ENCODE measurements around the gene EXD3. TPM values are rescaled to one million over a fixed set of nuclear protein-coding genes. Genes with fewer than 3 reads are reported as not detected.

The EXD3 gene
- total and polyA plus RNA-seq, 2 of the 4 experiments (the other 2 are of a cell fraction) = 1.1 to 7.4 TPM

DNA sequence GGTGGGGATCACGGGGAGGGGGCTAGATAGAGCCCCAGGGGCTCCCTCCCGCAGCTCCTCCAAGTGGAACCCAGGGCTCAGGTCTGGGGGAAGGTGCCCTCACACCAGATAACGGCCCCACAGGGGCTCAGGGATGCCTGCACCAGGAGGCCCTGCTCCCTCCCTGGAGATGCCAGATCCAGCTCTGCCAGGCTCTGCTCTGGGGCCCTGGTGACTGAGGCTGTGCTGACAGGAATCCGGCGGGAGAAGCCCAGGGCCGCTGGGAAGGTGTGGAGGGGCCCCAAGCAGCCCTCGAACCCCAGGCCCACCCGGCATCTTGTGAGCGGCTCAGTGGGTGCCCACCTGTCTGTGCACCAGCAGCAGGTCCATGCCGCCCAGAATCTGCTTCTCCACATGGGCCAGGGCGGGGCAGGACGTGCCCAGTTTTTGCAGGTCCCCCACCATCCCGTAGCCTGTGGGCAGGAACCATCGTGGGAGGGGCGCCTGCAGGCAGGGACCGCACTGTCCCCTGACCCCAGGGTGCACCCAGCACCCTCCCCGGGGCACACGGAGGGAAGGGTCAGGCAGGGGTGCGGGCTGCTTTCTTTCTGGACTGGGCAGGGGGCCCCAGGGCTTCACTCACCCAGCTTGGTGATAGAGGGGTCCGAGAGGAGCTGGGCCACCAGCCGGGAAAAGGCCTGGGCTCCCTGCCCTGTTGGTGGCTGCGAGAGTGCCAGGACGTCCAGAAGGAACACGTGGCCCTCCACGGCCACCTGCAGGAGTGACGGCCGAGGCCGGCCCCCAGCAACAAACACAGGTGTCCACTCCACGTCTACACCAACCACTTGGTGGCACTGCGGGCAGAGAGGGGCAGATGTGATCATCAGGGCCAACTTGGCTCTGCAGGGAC lies 72.0 kb downstream of the EXD3 start:
- no peak for ATAC-seq (ENCODE audit: low read depth)
- WGBS, 2 experiments (ENCODE audit: extremely low coverage in 2 of 2, insufficient read length in 1 of 2) = 88% methylated on average over 18 of the region's 30 CpGs; no CpG with 5 or more reads in 1 of the 2 experiments
- POLR2A ChIA-PET (ENCODE audit: unreplicated experiment) = no interaction called here

More for the DNA sequence above, 72.0 kb downstream of the EXD3 start:
- H3K79me1 ChIP-seq (ENCODE audit: low read depth in 1 of 2, low read length in 2 of 2) = no peaks in the 10 kb centered on the region
- H3K4me3 ChIP-seq (ENCODE audit: insufficient read depth, low read depth, low read length) = no peak overlapping the region
- H2AFZ ChIP-seq (replicated peaks; ENCODE audit: low read length, poor library complexity) = no peak overlapping the region
- H2BK15ac ChIP-seq (ENCODE audit: low read depth, low read length) = no peak overlapping the region
- no peak overlapping the region for H4K5ac ChIP-seq (ENCODE audit: low read depth, low read length)
- intact Hi-C loops (cut with micrococcal nuclease) = no loop called here
- no peak overlapping the region for H2AK9ac ChIP-seq (replicated peaks; ENCODE audit: low read depth, low read length, poor library complexity)
- H3K9ac ChIP-seq (ENCODE audit: low read depth, low read length) = no peak overlapping the region
- H2BK5ac ChIP-seq (ENCODE audit: low read depth, low read length, poor library complexity, severe bottlenecking) = no peak overlapping the region
- H3K4ac ChIP-seq (ENCODE audit: low read depth, low read length) = no peak overlapping the region
- no peaks in the 10 kb centered on the region for H4K20me1 ChIP-seq (ENCODE audit: insufficient read depth, low read length)
- no peaks in the 10 kb centered on the region for H3K9me1 ChIP-seq (ENCODE audit: insufficient read depth, low read length)
- no peak overlapping the region for H4K8ac ChIP-seq (ENCODE audit: low read depth in 2 of 2, low read length in 2 of 2)
- H3K4me1 ChIP-seq (ENCODE audit: control insufficient read depth, insufficient read depth, low read length) = no peaks in the 10 kb centered on the region
- H3K36me3 ChIP-seq (ENCODE audit: control insufficient read depth, insufficient read depth, low read length) = peaks cover 2% of the 10 kb centered on the region; the same call in 1 of the 2 replicates
- dilution Hi-C loops (cut with HindIII; ENCODE audit: low sequenced_read_pairs, unreplicated experiment) = no loop called here
- no TSS peak for BruUV-seq (replicated peaks)
- no peak overlapping the region for H2AK5ac ChIP-seq (ENCODE audit: low read depth, low read length)
- H3K56ac ChIP-seq (ENCODE audit: extremely low read depth, insufficient read depth, low read length) = no peak overlapping the region
- TF ChIP-seq, protein P1, sequence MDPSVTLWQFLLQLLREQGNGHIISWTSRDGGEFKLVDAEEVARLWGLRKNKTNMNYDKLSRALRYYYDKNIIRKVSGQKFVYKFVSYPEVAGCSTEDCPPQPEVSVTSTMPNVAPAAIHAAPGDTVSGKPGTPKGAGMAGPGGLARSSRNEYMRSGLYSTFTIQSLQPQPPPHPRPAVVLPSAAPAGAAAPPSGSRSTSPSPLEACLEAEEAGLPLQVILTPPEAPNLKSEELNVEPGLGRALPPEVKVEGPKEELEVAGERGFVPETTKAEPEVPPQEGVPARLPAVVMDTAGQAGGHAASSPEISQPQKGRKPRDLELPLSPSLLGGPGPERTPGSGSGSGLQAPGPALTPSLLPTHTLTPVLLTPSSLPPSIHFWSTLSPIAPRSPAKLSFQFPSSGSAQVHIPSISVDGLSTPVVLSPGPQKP (IDR thresholded peaks at IDR 0.05; ENCODE audit: borderline replicate concordance, low read depth, low read length) = no peak
- no peak for TF ChIP-seq RCOR1 (IDR thresholded peaks at IDR 0.05; ENCODE audit: insufficient replicate concordance, low read length)
- no peak for TF ChIP-seq BHLHE40 (IDR thresholded peaks at IDR 0.05; ENCODE audit: low read depth, low read length)
- no peak for TF ChIP-seq CHD1 (IDR thresholded peaks at IDR 0.05; ENCODE audit: low read depth, low read length)
- no peak for TF ChIP-seq RFX5 (IDR thresholded peaks at IDR 0.05; ENCODE audit: low read depth, low read length)
- TF ChIP-seq, protein P2, sequence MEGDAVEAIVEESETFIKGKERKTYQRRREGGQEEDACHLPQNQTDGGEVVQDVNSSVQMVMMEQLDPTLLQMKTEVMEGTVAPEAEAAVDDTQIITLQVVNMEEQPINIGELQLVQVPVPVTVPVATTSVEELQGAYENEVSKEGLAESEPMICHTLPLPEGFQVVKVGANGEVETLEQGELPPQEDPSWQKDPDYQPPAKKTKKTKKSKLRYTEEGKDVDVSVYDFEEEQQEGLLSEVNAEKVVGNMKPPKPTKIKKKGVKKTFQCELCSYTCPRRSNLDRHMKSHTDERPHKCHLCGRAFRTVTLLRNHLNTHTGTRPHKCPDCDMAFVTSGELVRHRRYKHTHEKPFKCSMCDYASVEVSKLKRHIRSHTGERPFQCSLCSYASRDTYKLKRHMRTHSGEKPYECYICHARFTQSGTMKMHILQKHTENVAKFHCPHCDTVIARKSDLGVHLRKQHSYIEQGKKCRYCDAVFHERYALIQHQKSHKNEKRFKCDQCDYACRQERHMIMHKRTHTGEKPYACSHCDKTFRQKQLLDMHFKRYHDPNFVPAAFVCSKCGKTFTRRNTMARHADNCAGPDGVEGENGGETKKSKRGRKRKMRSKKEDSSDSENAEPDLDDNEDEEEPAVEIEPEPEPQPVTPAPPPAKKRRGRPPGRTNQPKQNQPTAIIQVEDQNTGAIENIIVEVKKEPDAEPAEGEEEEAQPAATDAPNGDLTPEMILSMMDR (conservative IDR thresholded peaks at IDR 0.05; ENCODE audit: low read depth, low read length) = no peak
- no peak for TF ChIP-seq FOS (IDR thresholded peaks at IDR 0.05; ENCODE audit: low read depth, low read length)
- no peak for TF ChIP-seq CEBPB (IDR thresholded peaks at IDR 0.05; ENCODE audit: low read depth, low read length)
- no peak for TF ChIP-seq MXI1 (IDR thresholded peaks at IDR 0.05; ENCODE audit: borderline replicate concordance, low read depth, low read length)
- no peak overlapping the region for H2BK120ac ChIP-seq (ENCODE audit: low read depth, low read length)
- no peak overlapping the region for H3K27ac ChIP-seq (ENCODE audit: insufficient read depth, low read length)
- DNase-seq = no peak
- in situ Hi-C loops (cut with MboI; ENCODE audit: low sequenced_read_pairs) = no loop called here
- no peak overlapping the region for H4K91ac ChIP-seq (ENCODE audit: insufficient read depth, low read depth, low read length)
- no peak overlapping the region for H3K23ac ChIP-seq (ENCODE audit: low read depth, low read length)
- no peak overlapping the region for H3K4me2 ChIP-seq (ENCODE audit: low read depth, low read length)
- H3K9me3 ChIP-seq (ENCODE audit: control insufficient read depth, insufficient read depth, low read length) = peaks cover 29% of the 10 kb centered on the region
- H3K14ac ChIP-seq (replicated peaks; ENCODE audit: low read depth, low read length) = no peak overlapping the region
- no peak overlapping the region for H2BK20ac ChIP-seq (ENCODE audit: low read depth, low read length)
- CTCF ChIA-PET = no interaction called here
- no peaks in the 10 kb centered on the region for H3K27me3 ChIP-seq (ENCODE audit: control insufficient read depth, insufficient read depth, low read length)
- no peak overlapping the region for H3K18ac ChIP-seq (ENCODE audit: low read depth, low read length)

Data from IMR-90 (cell line).